Left colon (tissue), 2 donors: ENCODE measurements around the gene NAGLU. TPM values are rescaled to one million over a fixed set of nuclear protein-coding genes. Genes with fewer than 3 reads are reported as not detected.
A peak's percentile ranks its signal among the peaks of the same experiment; 100 is the strongest.
"Not testable (repeated sequence)": the region's sequence is repeated elsewhere in the genome, so short reads cannot be mapped to it uniquely, and the experiment has no call there.

Experiments
- ATAC-seq: fragments of 200-7000 bp; cut with Tn5 transposase; one replicate; pipeline ENCODE4 v1.9.1; 2020; ENCODE audit warnings: mild to moderate bottlenecking, moderate library complexity
- DNase-seq, 2 donors: peaks; one replicate each; pipeline ENCODE4 v3.0.0-alpha.2; 2020
- intact Hi-C, 2 donors: fragments of 100-400 bp; cut with DNase I in 1 of 2; cut with micrococcal nuclease in 1 of 2; formaldehyde crosslinking; loops; one replicate each; pipeline versions ENCODE4 v1.11.2 to v1.14.0; 2022; cut with DNase I, micrococcal nuclease
- total RNA-seq, 2 donors: library from RNA; stranded (reverse); fragmentation: NEBNext Ultra II Directional; extraction: Animal tissue kit (Norgen Biotek cat#: 25700); gene quantifications; one replicate each; pipeline ENCODE4 v1.2.1, GENCODE V29; 2021
- donor health status: DM: no; HTN: no; CAD: no.
- donor health status: DM: yes; HTN: yes; CAD: no.

Gene NAGLU
- total RNA-seq, 2 donors from 2014 or later = 36.5 to 45.9 TPM

DNA sequence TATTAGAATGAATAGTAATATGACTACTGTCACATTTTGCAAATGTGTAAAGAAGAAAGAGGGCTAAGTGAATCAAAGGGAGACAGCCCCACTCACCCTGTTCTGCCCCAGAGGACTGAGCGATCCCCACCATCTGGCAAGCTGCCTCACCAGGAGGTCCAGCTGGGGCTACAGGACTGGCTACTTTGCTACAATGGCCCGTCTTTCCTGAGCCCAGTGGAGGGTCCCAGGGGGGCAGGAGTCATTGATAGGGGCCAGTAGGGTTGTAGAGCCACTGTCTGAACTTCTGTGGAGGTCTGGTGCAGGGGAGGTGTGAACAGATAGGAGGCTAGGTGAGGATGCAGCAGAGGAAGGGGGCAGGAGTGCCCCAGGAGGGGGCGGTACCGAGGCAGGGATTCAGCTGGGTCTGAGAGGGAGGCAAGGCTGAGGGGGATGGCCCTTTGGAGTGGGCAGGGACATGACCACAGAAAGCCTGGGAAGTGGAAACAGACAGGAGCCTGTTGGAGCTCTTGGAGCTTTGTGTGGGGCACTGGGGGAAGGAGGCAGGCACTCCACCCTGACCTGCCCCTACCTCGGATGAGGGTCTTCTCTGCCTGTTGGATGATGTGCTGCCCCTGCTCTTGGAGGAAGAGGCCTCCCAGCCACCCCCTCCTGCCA is 20.0 kb downstream of the NAGLU start:
- DNase-seq = peak in 1 of 2 donors; percentile 32
- ATAC-seq = not testable (repeated sequence)

GRCh38 chr17:42559075-42559474 is 23.0 kb downstream of the NAGLU start:
- intact Hi-C loops = no loop called here
- peak; percentile 48 to 54 for DNase-seq
- ATAC-seq = peak; percentile 29

More for the DNA sequence above, 20.0 kb downstream of the NAGLU start:
- intact Hi-C loops = not testable (repeated sequence)

GRCh38 chr17:42560246-42560645 is 24.2 kb downstream of the NAGLU start:
- DNase-seq (no peak), ATAC-seq (no peak)
- intact Hi-C loops = no loop called here

GRCh38 chr17:42561897-42562387 is 25.9 kb downstream of the NAGLU start, which contains the start of gene COASY:
TSS of gene COASY (plus strand) at chr17:42562148. CDS start at chr17:42562623, 475 bp downstream.
- ATAC-seq = peak; percentile 74
- intact Hi-C loops = no loop called here
- DNase-seq = peak; percentile 96 to 97

- intact Hi-C loops = no loop called here
- DNase-seq = peak in 1 of 2 donors; percentile 42
- peak; percentile 11 for ATAC-seq
Observed at GRCh38 chr17:42562388-42563142, 26.5 kb downstream of the NAGLU start.

- intact Hi-C loops = no loop called here
Observed at GRCh38 chr17:42563143-42563509, 27.1 kb downstream of the NAGLU start.

DNA sequence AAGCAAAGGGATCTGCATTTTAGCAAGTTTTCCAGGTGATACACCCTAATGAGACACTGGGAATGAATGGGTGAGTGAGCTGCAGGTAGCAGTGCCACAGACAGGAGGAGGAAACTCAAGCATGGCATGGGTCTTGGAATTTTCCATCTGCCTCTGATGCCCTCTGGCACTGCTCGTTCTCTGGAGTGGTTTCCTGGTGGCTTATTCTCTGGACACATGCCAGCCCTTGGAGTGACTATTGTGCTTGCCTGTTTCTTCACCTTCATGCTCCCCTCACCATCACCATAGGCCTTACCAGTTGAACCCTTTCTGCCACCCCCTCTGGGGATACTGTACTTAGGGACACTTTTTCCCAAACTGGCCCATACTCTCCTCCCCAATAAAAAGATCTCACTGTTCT is 27.5 kb downstream of the NAGLU start:
- no peak for ATAC-seq
- peak in 1 of 2 donors; percentile 32 for DNase-seq
- intact Hi-C loops = no loop called here

More at GRCh38 chr17:42563143-42563509, 27.1 kb downstream of the NAGLU start:
- ATAC-seq (no peak), DNase-seq (peak in 1 of 2 donors; percentile 32)

GRCh38 chr17:42563950-42564349 is 27.9 kb downstream of the NAGLU start:
- ATAC-seq (no peak), DNase-seq (no peak)
- intact Hi-C loops = no loop called here

GRCh38 chr17:42564815-42565522 is 28.9 kb downstream of the NAGLU start:
- DNase-seq = peak in 1 of 2 donors; percentile 37
- intact Hi-C loops = no loop called here
- no peak for ATAC-seq

- intact Hi-C loops = no loop called here
- ATAC-seq = no peak
- DNase-seq = no peak
Observed at GRCh38 chr17:42565523-42566214, 29.6 kb downstream of the NAGLU start.

DNA sequence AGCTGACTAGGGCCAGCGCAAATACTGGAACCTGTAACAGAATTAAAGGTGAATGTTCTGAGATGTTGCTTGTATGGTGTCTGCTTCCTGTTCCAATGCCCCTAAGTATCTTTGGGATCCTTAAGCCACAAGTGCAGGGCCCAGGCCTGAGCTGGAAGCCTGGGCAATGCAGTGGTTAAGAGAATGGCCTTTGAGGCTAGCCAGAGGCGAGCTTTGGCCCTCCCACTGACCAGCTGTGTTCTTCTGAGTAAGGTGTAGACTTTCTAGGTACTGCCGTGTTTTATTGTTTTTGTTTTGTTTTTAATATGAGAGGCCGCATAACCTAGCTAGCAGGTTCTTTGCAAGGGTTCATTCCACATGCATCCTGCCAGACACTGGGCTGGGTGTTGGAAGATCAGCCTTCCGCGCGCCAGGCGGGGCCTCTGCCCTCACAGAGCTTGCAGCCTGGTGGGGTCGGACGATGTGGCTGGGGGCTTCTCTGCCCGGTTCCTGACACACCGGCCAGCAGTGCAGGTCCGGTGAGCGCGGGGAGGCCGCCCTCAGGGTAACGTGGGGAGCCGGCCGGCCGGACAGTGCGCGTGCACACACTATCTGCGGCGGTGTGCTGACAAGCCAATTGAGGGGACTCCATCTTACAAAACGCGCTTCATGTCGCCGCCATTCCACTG is 30.3 kb downstream of the NAGLU start:
- ATAC-seq = no peak
- DNase-seq = no peak

GRCh38 chr17:42566883-42567573 is 31.0 kb downstream of the NAGLU start, which contains the start of gene MLX:
TSS of gene MLX (plus strand) at chr17:42567100. CDS start at chr17:42567125, 25 bp downstream.
- intact Hi-C loops = no loop called here
- DNase-seq (peak; percentile 95 to 97), ATAC-seq (peak; percentile 76)

More for the DNA sequence above, 30.3 kb downstream of the NAGLU start:
- intact Hi-C loops = no loop called here

- intact Hi-C loops = no loop called here
- no peak for DNase-seq
- ATAC-seq = no peak
Observed at GRCh38 chr17:42568341-42569111, 32.5 kb downstream of the NAGLU start.

- no peak for ATAC-seq
- intact Hi-C loops = loop anchor here in 1 of 2 donors (10.0 kb wide), 1 partner anchor 113 kb away; the partner anchor contains the start of genes CCR10 and CNTNAP1
- DNase-seq = no peak
Observed at GRCh38 chr17:42571435-42572225, 35.6 kb downstream of the NAGLU start.

- ATAC-seq (no peak), DNase-seq (no peak)
- intact Hi-C loops = loop anchor here in 1 of 2 donors (10.0 kb wide), 1 partner anchor 112 kb away; the partner anchor contains the start of genes CCR10 and CNTNAP1
Observed at GRCh38 chr17:42573095-42573494, 37.1 kb downstream of the NAGLU start.

DNA sequence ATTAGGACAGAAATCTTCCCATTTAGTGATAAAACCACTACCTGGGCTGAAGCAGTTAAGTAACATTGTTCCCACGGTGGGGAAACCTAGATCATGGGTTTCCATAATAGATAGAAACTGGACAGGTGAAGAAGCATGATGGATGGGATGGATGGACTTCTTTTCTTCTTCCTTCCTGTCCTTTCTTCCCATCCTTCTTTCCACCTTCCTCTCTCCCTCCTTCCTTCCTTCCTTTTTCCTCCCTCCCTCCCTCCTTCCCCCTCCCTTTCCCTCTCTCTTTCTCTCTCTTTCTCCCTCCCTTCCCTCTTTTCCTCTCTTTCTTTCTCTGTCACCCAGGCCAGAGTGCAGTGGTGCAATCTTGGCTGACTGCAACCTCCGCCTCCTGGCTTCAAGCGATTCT is 38.4 kb downstream of the NAGLU start:
- intact Hi-C loops = loop anchor here in 1 of 2 donors (10.0 kb wide), 1 partner anchor 110 kb away; the partner anchor contains the start of genes CCR10 and CNTNAP1
- no peak for DNase-seq
- ATAC-seq = no peak
